Measurements from ENCODE around the gene HNMT. TPM values are rescaled to one million over a fixed set of nuclear protein-coding genes. Genes with fewer than 3 reads are reported as not detected.

Gene HNMT
- polyA plus RNA-seq, 1 donor (not counting 4 experiments of a cell fraction or from before 2014, with no cell fraction given), result 7.4 TPM

DNA sequence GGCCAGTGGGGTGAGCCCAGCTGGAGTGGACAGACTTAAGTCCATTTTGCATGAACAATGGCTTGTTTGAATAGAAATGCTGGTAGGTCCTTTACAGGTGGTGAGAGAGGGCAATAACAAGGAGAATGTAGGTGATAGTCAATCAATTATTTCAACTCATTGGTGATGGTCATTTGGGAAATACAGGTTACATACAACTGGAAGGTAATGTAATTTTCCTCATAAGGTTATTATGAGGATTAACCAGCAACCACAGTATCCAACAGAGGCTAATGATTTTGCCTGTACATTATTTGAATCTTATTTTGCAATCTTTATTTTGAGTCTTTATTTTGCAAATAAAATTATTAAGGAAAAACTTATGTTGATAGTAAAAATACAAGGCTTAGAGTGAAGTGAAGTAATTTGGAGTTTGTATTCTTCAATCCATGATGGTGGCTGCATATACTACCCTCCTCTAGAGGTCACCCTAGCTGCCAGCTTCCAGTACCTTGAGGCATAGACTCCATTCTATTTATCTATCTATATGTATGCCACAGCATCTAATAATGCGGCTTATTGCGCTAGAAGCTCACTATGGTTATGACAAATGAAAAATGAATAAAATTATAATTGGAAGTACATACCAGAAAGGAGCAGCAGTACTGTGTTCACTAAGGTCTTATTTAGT, 20.5 kb upstream of the HNMT start:
- Histone ChIP-seq H3K9ac (ENCODE audit: control insufficient read depth, extremely low read depth, insufficient read depth, low read length) (no peak overlapping the region), H3K9me1 (ENCODE audit: control insufficient read depth, extremely low read depth, insufficient read depth, low read length) (no peaks in the 10 kb centered on the region), H3K4me3 (ENCODE audit: control insufficient read depth in 2 of 3, extremely low read depth in 1 of 3, insufficient read depth in 2 of 3, low read depth in 1 of 3, low read length in 3 of 3) (no peak overlapping the region), H3K27me3 (ENCODE audit: control insufficient read depth, extremely low read depth, insufficient read depth, low read length) (no peaks in the 10 kb centered on the region), H3K36me3 (ENCODE audit: control insufficient read depth in 2 of 2, extremely low read depth in 1 of 2, insufficient read depth in 2 of 2, low read length in 2 of 2) (no peaks in the 10 kb centered on the region), H3K79me2 (ENCODE audit: control insufficient read depth, insufficient read depth, low read length) (no peaks in the 10 kb centered on the region), H3K27ac (ENCODE audit: control insufficient read depth, insufficient read depth, low read length) (no peak overlapping the region), H3K4me2 (ENCODE audit: control insufficient read depth, extremely low read depth, insufficient read depth, low read depth, low read length) (no peak overlapping the region), H4K20me1 (ENCODE audit: control insufficient read depth, extremely low read depth, insufficient read depth, low read length) (no peaks in the 10 kb centered on the region), H3K4me1 (ENCODE audit: control insufficient read depth, extremely low read depth, insufficient read depth, low read length) (no peaks in the 10 kb centered on the region), H3K9me3 (ENCODE audit: control insufficient read depth, low read depth, low read length) (no peaks in the 10 kb centered on the region), H2AFZ (ENCODE audit: control insufficient read depth, low read length) (no peak overlapping the region)
- DNase-seq (ENCODE audit: low read depth, low spot score), result no peak
- dilution Hi-C loops (cut with MboI; ENCODE audit: extremely low pct_ligation_motif_present, low sequenced_read_pairs), result no loop called here
- TF ChIP-seq, protein P1, sequence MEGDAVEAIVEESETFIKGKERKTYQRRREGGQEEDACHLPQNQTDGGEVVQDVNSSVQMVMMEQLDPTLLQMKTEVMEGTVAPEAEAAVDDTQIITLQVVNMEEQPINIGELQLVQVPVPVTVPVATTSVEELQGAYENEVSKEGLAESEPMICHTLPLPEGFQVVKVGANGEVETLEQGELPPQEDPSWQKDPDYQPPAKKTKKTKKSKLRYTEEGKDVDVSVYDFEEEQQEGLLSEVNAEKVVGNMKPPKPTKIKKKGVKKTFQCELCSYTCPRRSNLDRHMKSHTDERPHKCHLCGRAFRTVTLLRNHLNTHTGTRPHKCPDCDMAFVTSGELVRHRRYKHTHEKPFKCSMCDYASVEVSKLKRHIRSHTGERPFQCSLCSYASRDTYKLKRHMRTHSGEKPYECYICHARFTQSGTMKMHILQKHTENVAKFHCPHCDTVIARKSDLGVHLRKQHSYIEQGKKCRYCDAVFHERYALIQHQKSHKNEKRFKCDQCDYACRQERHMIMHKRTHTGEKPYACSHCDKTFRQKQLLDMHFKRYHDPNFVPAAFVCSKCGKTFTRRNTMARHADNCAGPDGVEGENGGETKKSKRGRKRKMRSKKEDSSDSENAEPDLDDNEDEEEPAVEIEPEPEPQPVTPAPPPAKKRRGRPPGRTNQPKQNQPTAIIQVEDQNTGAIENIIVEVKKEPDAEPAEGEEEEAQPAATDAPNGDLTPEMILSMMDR (optimal IDR thresholded peaks at IDR 0.05 in 1 of 3, IDR thresholded peaks at IDR 0.05 in 1 of 3, conservative IDR thresholded peaks at IDR 0.05 in 1 of 3; ENCODE audit: extremely low read depth in 1 of 3, insufficient read depth in 2 of 3, low read length in 3 of 3), result peak in 2 of 3 experiments; percentile 15 to 44
- no peak for TF ChIP-seq EZH2 (IDR thresholded peaks at IDR 0.05; ENCODE audit: low read length)
- no peak for FAIRE-seq

DNA sequence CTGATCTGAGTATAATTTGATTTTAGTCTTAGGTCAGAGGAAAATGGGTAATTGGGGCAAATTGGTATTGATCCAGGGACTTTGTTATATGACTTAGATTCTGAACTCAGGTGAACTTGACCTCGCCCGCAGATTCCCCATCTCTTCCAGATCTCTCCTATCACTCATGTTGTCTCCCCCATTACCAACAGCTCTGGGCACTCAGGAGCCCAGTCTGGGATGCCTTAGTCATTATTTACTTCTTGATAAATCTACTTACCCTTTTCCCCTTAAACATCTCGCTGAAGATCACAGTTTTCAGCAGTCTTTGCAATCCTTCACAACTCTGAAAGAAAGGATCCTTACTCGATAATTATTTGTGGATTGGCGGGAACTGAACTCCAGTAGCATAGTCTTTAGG, 19.6 kb upstream of the HNMT start:
- no peak for TF ChIP-seq EZH2 (IDR thresholded peaks at IDR 0.05; ENCODE audit: low read length)
- TF ChIP-seq, protein P1 (optimal IDR thresholded peaks at IDR 0.05 in 1 of 3, IDR thresholded peaks at IDR 0.05 in 1 of 3, conservative IDR thresholded peaks at IDR 0.05 in 1 of 3; ENCODE audit: extremely low read depth in 1 of 3, insufficient read depth in 2 of 3, low read length in 3 of 3), result no peak
- DNase-seq (ENCODE audit: low read depth, low spot score) (no peak), FAIRE-seq (no peak)
- Histone ChIP-seq H3K9me1 (ENCODE audit: control insufficient read depth, extremely low read depth, insufficient read depth, low read length) (no peaks in the 10 kb centered on the region), H3K27me3 (ENCODE audit: control insufficient read depth, extremely low read depth, insufficient read depth, low read length) (no peaks in the 10 kb centered on the region), H3K4me1 (ENCODE audit: control insufficient read depth, extremely low read depth, insufficient read depth, low read length) (no peaks in the 10 kb centered on the region), H3K4me2 (ENCODE audit: control insufficient read depth, extremely low read depth, insufficient read depth, low read depth, low read length) (no peak overlapping the region), H3K4me3 (ENCODE audit: control insufficient read depth in 2 of 3, extremely low read depth in 1 of 3, insufficient read depth in 2 of 3, low read depth in 1 of 3, low read length in 3 of 3) (no peak overlapping the region), H3K27ac (ENCODE audit: control insufficient read depth, insufficient read depth, low read length) (no peak overlapping the region), H3K79me2 (ENCODE audit: control insufficient read depth, insufficient read depth, low read length) (no peaks in the 10 kb centered on the region), H3K9me3 (ENCODE audit: control insufficient read depth, low read depth, low read length) (no peaks in the 10 kb centered on the region), H3K36me3 (ENCODE audit: control insufficient read depth in 2 of 2, extremely low read depth in 1 of 2, insufficient read depth in 2 of 2, low read length in 2 of 2) (no peaks in the 10 kb centered on the region), H2AFZ (ENCODE audit: control insufficient read depth, low read length) (no peak overlapping the region), H3K9ac (ENCODE audit: control insufficient read depth, extremely low read depth, insufficient read depth, low read length) (no peak overlapping the region), H4K20me1 (ENCODE audit: control insufficient read depth, extremely low read depth, insufficient read depth, low read length) (no peaks in the 10 kb centered on the region)
- dilution Hi-C loops (cut with MboI; ENCODE audit: extremely low pct_ligation_motif_present, low sequenced_read_pairs), result no loop called here
